Thoracic aorta (tissue), 2 donors: ENCODE results near the gene GNAL. TPM values are rescaled to one million over a fixed set of nuclear protein-coding genes. Genes with fewer than 3 reads are reported as not detected.

Experiments
- ATAC-seq: fragments of 150-250 bp; one replicate; pipeline ENCODE4 v1.8.0; 2017; ENCODE audit warnings: low read depth; ENCODE audit not compliant: insufficient number of reproducible peaks, low FRiP score
- DNase-seq: peaks from one replicate; pipeline ENCODE4 v3.0.0-alpha.2; 2020; ENCODE audit warnings: low spot score
- H3K27ac ChIP-seq, 2 donors: fragments of 200-600 bp; sonication (generic); 1 replicate in 1 of 2; 2 replicates in 1 of 2; pipeline ENCODE4 v1.5.1; 2016; ENCODE audit warnings: mild to moderate bottlenecking in 2 of 2, moderate library complexity in 2 of 2
- H3K27me3 ChIP-seq: fragments of 200-600 bp; sonication (generic); replicated peaks from 2 replicates; pipeline ENCODE4 v1.6.0; 2016; ENCODE audit warnings: mild to moderate bottlenecking; ENCODE audit not compliant: insufficient read depth
- H3K36me3 ChIP-seq: fragments of 200-600 bp; sonication (generic); one replicate; pipeline ENCODE4 v1.5.1; 2016
- H3K4me1 ChIP-seq, 2 donors: fragments of 200-600 bp; sonication (generic); 1 replicate in 1 of 2; 2 replicates in 1 of 2; pipeline versions ENCODE4 v1.5.1 to v1.6.0; 2016; ENCODE audit warnings: low read depth in 2 of 2, mild to moderate bottlenecking in 1 of 2; ENCODE audit not compliant: control insufficient read depth in 1 of 2
- H3K4me3 ChIP-seq: fragments of 200-600 bp; sonication (generic); 2 replicates; pipeline ENCODE4 v1.5.1; 2016; ENCODE audit warnings: mild to moderate bottlenecking
- H3K9me3 ChIP-seq: fragments of 200-600 bp; sonication (generic); 2 replicates; pipeline ENCODE4 v1.5.1; 2016
- CTCF ChIP-seq: fragments of 200-600 bp; sonication (generic); IDR thresholded peaks from one replicate; pipeline ENCODE4 v1.5.1; 2019; ENCODE audit warnings: antibody characterized with exemption
- total RNA-seq, 2 donors: library from RNA; depleted of rRNA; stranded (reverse); fragments of >200 nt; gene quantifications; one replicate each; pipeline versions ENCODE4 v1.1.0 to v1.2.3, GENCODE V29; 2016

GNAL gene
- total RNA-seq, 2 donors from 2014 or later: 4.2 to 20.4 TPM

GRCh38 chr18:11767329-11767728 is 78.3 kb downstream of the GNAL start:
- Histone ChIP-seq H3K9me3 (no peaks in the 10 kb centered on the region), H3K36me3 (no peaks in the 10 kb centered on the region), H3K27me3 (no peaks in the 10 kb centered on the region), H3K27ac (no peak overlapping the region), H3K4me1 (no peaks in the 10 kb centered on the region), H3K4me3 (no peak overlapping the region)
- ATAC-seq (no peak), DNase-seq (no peak)
- TF ChIP-seq CTCF: no peak

GRCh38 chr18:11767935-11768334 is 78.9 kb downstream of the GNAL start:
- DNase-seq: no peak

GRCh38 chr18:11775436-11776174 is 86.5 kb downstream of the GNAL start:
- no peak overlapping the region for H3K27ac ChIP-seq
- H3K4me1 ChIP-seq: no peaks in the 10 kb centered on the region
- no peaks in the 10 kb centered on the region for H3K36me3 ChIP-seq
- ATAC-seq (no peak), DNase-seq (no peak)
- no peaks in the 10 kb centered on the region for H3K9me3 ChIP-seq
- H3K4me3 ChIP-seq: no peak overlapping the region
- H3K27me3 ChIP-seq: no peaks in the 10 kb centered on the region
- no peak for TF ChIP-seq CTCF

More at GRCh38 chr18:11767935-11768334, 78.9 kb downstream of the GNAL start:
- Histone ChIP-seq H3K9me3 (no peaks in the 10 kb centered on the region), H3K27me3 (no peaks in the 10 kb centered on the region), H3K36me3 (no peaks in the 10 kb centered on the region), H3K4me3 (no peak overlapping the region), H3K27ac (no peak overlapping the region), H3K4me1 (no peaks in the 10 kb centered on the region)
- TF ChIP-seq CTCF: no peak
- no peak for ATAC-seq

GRCh38 chr18:11780042-11780441 is 91.0 kb downstream of the GNAL start:
- DNase-seq (no peak), ATAC-seq (no peak)
- Histone ChIP-seq H3K4me3 (no peak overlapping the region), H3K36me3 (no peaks in the 10 kb centered on the region), H3K27ac (no peak overlapping the region), H3K27me3 (no peaks in the 10 kb centered on the region), H3K4me1 (no peaks in the 10 kb centered on the region), H3K9me3 (no peaks in the 10 kb centered on the region)
- TF ChIP-seq CTCF: no peak

- H3K4me1 ChIP-seq: no peaks in the 10 kb centered on the region
- no peak overlapping the region for H3K4me3 ChIP-seq
- no peak overlapping the region for H3K27ac ChIP-seq
- DNase-seq (no peak), ATAC-seq (no peak)
- TF ChIP-seq CTCF: no peak
- no peaks in the 10 kb centered on the region for H3K9me3 ChIP-seq
- no peaks in the 10 kb centered on the region for H3K36me3 ChIP-seq
- H3K27me3 ChIP-seq: no peaks in the 10 kb centered on the region
Measured at GRCh38 chr18:11783716-11784331, 94.8 kb downstream of the GNAL start.
